SU-DHL-6 (cell line): ENCODE results near the gene EPS8.

Experiments used
- EZH2phosphoT487 ChIP-seq: fragments of 200-600 bp; sonication (generic), shearing (Covaris generic); conservative IDR thresholded peaks from 2 replicates; pipeline ENCODE4 v1.6.1; 2018; ENCODE audit warnings: mild to moderate bottlenecking, antibody characterized with exemption, low read length, moderate library complexity, mixed read lengths
- TF ChIP-seq, protein P1 (sequence below): fragments of 200-600 bp; sonication (generic); IDR thresholded peaks from one replicate; pipeline ENCODE4 v1.5.1; 2017; ENCODE audit warnings: antibody characterized with exemption, mild to moderate bottlenecking, low read length, moderate library complexity; ENCODE audit not compliant: insufficient read depth, poor library complexity, severe bottlenecking

DNA sequence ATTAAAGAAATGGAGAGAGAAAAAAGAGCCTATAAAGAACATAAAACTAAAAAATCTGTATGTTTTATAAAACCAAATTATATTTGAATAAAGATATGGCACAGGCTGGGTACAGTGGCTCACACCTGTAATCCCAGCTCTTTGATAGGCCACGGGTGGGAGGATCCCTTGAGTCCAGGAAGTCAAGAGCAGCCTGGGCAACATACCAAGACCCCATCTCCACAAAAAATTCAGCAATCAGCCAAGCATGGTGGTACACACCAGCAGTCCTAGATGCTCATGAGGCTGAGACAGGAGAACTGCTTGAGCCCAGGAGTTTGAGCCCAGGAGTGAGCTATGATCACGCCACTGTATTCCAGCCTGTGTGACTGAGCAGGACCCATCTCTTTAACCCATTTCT is 74.9 kb downstream of the EPS8 start:
- TF ChIP-seq, protein P1, sequence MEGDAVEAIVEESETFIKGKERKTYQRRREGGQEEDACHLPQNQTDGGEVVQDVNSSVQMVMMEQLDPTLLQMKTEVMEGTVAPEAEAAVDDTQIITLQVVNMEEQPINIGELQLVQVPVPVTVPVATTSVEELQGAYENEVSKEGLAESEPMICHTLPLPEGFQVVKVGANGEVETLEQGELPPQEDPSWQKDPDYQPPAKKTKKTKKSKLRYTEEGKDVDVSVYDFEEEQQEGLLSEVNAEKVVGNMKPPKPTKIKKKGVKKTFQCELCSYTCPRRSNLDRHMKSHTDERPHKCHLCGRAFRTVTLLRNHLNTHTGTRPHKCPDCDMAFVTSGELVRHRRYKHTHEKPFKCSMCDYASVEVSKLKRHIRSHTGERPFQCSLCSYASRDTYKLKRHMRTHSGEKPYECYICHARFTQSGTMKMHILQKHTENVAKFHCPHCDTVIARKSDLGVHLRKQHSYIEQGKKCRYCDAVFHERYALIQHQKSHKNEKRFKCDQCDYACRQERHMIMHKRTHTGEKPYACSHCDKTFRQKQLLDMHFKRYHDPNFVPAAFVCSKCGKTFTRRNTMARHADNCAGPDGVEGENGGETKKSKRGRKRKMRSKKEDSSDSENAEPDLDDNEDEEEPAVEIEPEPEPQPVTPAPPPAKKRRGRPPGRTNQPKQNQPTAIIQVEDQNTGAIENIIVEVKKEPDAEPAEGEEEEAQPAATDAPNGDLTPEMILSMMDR = no peak
- no peak for TF ChIP-seq EZH2phosphoT487
